Measurements from ENCODE around the gene UBXN1.

- TF ChIP-seq CTCF (IDR thresholded peaks at IDR 0.05) (no peak), TEAD4 (CRISPR knock-in tag; IDR thresholded peaks at IDR 0.05) (no peak), NFE2L1 (CRISPR knock-in tag; IDR thresholded peaks at IDR 0.05) (no peak), RORB (CRISPR knock-in tag; IDR thresholded peaks at IDR 0.05) (0 out of 2 replicates have a peak, but pooled peaks have one; percentile 3), CREB1 (CRISPR knock-in tag; IDR thresholded peaks at IDR 0.05) (no peak), MAX (CRISPR knock-in tag; IDR thresholded peaks at IDR 0.05) (peak; percentile 47), ZNF317 (CRISPR knock-in tag; IDR thresholded peaks at IDR 0.05; ENCODE audit: borderline replicate concordance, low read depth) (no peak), ETV6 (CRISPR knock-in tag; IDR thresholded peaks at IDR 0.05) (no peak; the same call in 1 of the 2 replicates), ATF1 (CRISPR knock-in tag; IDR thresholded peaks at IDR 0.05) (0 out of 2 replicates have a peak, but pooled peaks have one; percentile 34), ATF2 (CRISPR knock-in tag; IDR thresholded peaks at IDR 0.05; ENCODE audit: borderline replicate concordance, low read depth) (no peak), JUN (CRISPR knock-in tag; IDR thresholded peaks at IDR 0.05) (no peak)
Measured at GRCh38 chr11:62705880-62706849, 27.3 kb upstream of the UBXN1 start.
